Renal cortical epithelial cell (primary cell): ENCODE data around the gene ALPK1. TPM values are rescaled to one million over a fixed set of nuclear protein-coding genes. Genes with fewer than 3 reads are reported as not detected.
"Not testable (repeated sequence)": the region's sequence is repeated elsewhere in the genome, so short reads cannot be mapped to it uniquely, and the experiment has no call there.

Experiments
- DNase-seq: peaks from one replicate; pipeline ENCODE4 v3.0.0-alpha.2; 2011; ENCODE audit warnings: low read depth
- total RNA-seq: library from RNA; depleted of rRNA; stranded (reverse); fragments of >200 nt; gene quantifications from 2 replicates; pipeline ENCODE4 v1.2.3, GENCODE V29; 2014

ALPK1 gene
- total RNA-seq, 1 donor from 2014 or later = 21.1 TPM

DNA sequence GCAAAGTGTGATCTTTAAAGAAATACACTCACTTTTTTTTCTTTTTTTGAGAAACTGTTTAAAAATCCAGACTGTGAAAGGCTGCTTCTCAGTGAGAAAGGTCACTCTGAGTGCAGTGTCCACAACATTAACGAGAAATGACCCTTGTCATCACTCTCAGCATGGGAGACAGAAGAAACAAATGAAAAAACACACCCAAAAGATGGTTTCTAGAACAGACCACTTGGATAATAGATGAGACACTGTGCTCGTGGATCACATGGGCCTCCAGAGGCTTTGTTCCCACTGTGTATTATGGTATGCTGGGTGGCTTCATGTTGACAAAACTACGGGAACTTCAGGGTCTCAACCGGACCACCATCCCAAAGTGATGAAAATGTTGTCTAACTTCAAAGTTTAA, 153.9 kb downstream of the ALPK1 start:
- no peak for DNase-seq

DNA sequence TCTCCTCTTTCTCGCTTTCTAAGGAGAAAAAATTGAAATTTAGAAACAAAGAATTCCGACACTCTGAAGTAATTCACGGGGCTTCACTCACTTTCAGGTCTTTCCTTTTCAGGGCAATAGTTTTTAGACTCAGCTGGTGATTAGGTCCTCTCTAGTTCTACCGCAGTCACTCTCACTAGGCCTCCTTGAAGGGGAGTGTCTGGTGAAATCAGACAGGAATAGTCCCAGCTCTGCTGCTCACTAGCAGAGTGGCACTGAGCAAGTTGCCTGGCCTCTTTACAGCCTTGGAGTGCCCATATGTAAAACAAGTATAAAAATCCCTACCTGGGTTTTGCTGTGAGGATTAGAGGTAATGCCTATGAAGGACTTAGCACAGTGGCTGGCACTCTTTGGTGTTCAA, 154.7 kb downstream of the ALPK1 start:
- DNase-seq = no peak

DNA sequence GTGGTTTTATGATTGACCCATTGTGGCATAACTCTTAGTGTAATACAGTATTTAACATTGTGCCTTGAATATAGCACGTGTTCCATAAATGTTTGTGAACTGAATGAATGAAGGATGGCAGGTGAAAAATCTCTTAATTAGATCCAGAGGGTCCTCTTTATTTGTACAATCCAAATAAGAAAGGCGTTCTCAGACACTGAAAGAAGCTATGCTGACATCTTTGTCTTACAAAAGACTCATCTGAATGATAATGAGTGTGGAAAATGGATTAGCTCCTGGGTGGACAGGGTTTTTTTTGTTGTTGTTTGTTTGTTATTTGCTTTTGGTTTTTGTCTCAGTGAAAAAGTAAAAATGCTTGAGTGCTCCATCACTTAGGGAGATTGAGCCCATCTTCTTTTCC, 156.2 kb downstream of the ALPK1 start:
- no peak for DNase-seq

DNA sequence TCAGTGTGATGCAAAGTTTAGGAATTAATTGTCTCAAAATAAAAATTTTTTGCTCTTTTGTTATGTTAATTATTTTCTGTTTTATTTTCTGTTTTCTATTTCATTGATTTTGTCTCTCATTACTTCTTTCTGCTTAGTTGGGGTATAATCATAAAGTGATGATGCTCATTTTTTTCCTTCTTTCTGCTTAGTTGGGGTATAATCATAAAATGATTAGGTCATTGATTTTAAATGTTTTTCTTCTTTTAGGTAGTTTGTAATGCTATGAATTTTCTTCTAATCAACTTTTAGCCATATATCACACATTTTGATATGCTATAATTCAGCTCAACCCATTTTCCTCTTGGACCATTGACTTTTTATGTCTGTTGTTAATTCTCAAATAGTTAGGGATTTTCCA, 175.1 kb downstream of the ALPK1 start:
- DNase-seq = no peak

DNA sequence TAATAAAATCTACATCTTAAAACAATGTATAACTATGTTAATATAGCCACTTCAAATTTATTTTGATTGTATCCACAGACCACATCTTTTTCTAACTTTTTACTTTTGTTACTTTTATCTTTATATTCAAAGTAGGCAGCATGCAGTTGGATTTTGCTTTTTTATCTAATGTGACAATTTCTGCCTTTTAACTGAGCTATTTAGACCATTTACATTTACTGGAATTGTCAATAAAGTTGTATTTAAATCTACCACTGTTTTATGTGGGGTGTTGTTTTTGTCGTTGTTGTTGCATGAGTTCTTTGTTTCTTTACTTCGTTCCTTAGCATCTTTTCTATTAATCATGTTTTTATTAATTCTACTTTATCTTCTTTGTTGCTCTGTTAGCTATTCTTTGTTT, 176.8 kb downstream of the ALPK1 start:
- no peak for DNase-seq

DNA sequence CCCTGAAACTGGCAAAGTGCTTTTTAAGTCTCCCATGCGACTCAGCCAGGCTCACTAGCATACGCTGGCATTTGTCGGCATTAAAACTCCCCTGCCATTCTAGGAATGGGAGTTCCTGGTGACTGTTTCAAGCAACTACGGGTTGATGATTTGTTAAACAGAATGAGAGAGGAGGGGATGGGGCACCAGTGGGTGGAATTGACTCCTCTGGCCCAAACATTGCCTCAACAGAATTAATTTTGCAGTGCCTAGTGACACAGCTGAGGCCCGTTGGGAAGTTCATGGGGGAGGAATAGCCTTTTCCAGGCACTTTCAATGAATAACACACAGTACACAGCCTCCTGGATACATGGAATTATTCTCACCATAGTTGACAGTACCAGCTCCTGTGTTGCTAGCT, 188.8 kb downstream of the ALPK1 start:
- DNase-seq = peak; percentile 66

DNA sequence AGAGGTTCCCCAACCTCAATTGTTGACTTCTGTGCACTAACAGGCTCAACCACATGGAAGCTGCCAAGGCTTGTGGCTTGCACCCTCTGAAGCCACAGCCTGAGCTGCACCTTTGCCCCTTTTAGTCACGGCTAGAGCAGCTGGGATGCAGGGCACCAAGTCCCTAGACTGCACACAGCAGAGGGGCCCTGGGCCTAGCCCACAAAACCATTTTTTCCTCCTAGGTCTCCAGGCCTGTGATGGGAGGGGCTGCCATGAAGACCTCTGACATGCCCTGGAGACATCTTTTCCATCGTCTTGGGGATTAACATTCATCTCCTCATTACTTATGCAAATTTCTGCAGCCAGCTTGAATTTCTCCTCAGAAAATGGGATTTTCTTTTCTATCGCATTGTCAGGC, 193.6 kb downstream of the ALPK1 start:
- DNase-seq = not testable (repeated sequence)

Other genes starting within 250 kb of the ALPK1 start
- gene FAM241A, start 151.9 kb upstream of the ALPK1 start, total RNA-seq = 0.85 and 1.4 TPM in 2 replicates
- 23.6 and 31.6 TPM in 2 replicates for gene AP1AR, start 65.6 kb upstream of the ALPK1 start, total RNA-seq
- 7.2 and 7.5 TPM in 2 replicates for gene TIFA, start 11.5 kb upstream of the ALPK1 start, total RNA-seq
- gene NEUROG2, start 218.8 kb downstream of the ALPK1 start, total RNA-seq = not detected in 2 replicates